GM18508 (cell line): ENCODE results near the gene MGST3.
"Not testable (repeated sequence)": the region's sequence is repeated elsewhere in the genome, so short reads cannot be mapped to it uniquely, and the experiment has no call there.

Source experiments
- ATAC-seq: cut with Tn5 transposase; IDR thresholded peaks from one replicate; pipeline ENCODE4 v1.9.1; 2021; ENCODE audit warnings: moderate number of reproducible peaks; ENCODE audit not compliant: insufficient read depth, unreplicated experiment

The MGST3 gene

GRCh38 chr1:165628147-165628822 lies 2.7 kb upstream of the MGST3 start:
- no peak for ATAC-seq

GRCh38 chr1:165629151-165629550 lies 1.9 kb upstream of the MGST3 start:
- ATAC-seq, result no peak

GRCh38 chr1:165629848-165630628 lies 996 bp upstream of the MGST3 start:
- no peak for ATAC-seq

- ATAC-seq, result peak; percentile 37
Observed at GRCh38 chr1:165631342-165632151, 513 bp downstream of the MGST3 start.

- ATAC-seq, result no peak
Observed at GRCh38 chr1:165632152-165632469, 1.1 kb downstream of the MGST3 start.

GRCh38 chr1:165632491-165632890 lies 1.5 kb downstream of the MGST3 start:
- no peak for ATAC-seq

- ATAC-seq, result peak; percentile 28
Observed at GRCh38 chr1:165633614-165634013, 2.6 kb downstream of the MGST3 start.

- no peak for ATAC-seq
Observed at GRCh38 chr1:165634154-165634921, 3.3 kb downstream of the MGST3 start.

- no peak for ATAC-seq
Observed at GRCh38 chr1:165635329-165635728, 4.3 kb downstream of the MGST3 start.

GRCh38 chr1:165635823-165636222 lies 4.8 kb downstream of the MGST3 start:
- ATAC-seq, result no peak

- ATAC-seq, result no peak
Observed at GRCh38 chr1:165637427-165637826, 6.4 kb downstream of the MGST3 start.

GRCh38 chr1:165638211-165638610 lies 7.2 kb downstream of the MGST3 start:
- not testable (repeated sequence) for ATAC-seq

GRCh38 chr1:165639821-165640623 lies 9.0 kb downstream of the MGST3 start:
- ATAC-seq, result no peak

- no peak for ATAC-seq
Observed at GRCh38 chr1:165641231-165641987, 10.4 kb downstream of the MGST3 start.

- no peak for ATAC-seq
Observed at GRCh38 chr1:165644064-165644735, 13.2 kb downstream of the MGST3 start.

GRCh38 chr1:165645654-165646366 lies 14.8 kb downstream of the MGST3 start:
- peak; percentile 46 for ATAC-seq

- ATAC-seq, result no peak
Observed at GRCh38 chr1:165647517-165647916, 16.5 kb downstream of the MGST3 start.

GRCh38 chr1:165647970-165648369 lies 16.9 kb downstream of the MGST3 start:
- no peak for ATAC-seq
